Measurements from ENCODE around the gene TMEM229A. TPM values are rescaled to one million over a fixed set of nuclear protein-coding genes. Genes with fewer than 3 reads are reported as not detected.

TMEM229A gene
- total and polyA plus RNA-seq, 2 of the 8 experiments (the other 6 are each of a cell fraction or from before 2014, with no cell fraction given) = 0.33 to 0.54 TPM

- Histone ChIP-seq H3K4me1 (replicated peaks in 1 of 4; ENCODE audit: control insufficient read depth in 3 of 4, insufficient read depth in 4 of 4, low read length in 3 of 4) (peaks cover 0 to 6% (median 1%) of the 10 kb centered on the region in 4 experiments; a peak in 1 of 7 replicates), H4K5ac (ENCODE audit: insufficient read length, low read depth, low read length) (no peak overlapping the region), H3K4me2 (ENCODE audit: insufficient read depth in 1 of 2, low read depth in 2 of 2, low read length in 2 of 2) (no peak overlapping the region), H3K56ac (replicated peaks; ENCODE audit: insufficient read length, low read depth, low read length) (no peak overlapping the region), H3K9me3 (ENCODE audit: insufficient read depth in 2 of 2, low read depth in 1 of 2, low read length in 1 of 2) (no peaks in the 10 kb centered on the region), H3K18ac (ENCODE audit: extremely low read depth, low read length) (no peak overlapping the region), H2BK120ac (replicated peaks; ENCODE audit: low read depth, low read length) (no peak overlapping the region), H3K23me2 (ENCODE audit: low read depth, low read length) (peaks cover 3% of the 10 kb centered on the region; the same call in 1 of the 2 replicates), H2BK15ac (ENCODE audit: low read length) (no peak overlapping the region), H3K23ac (ENCODE audit: insufficient read length) (no peak overlapping the region), H3K79me2 (ENCODE audit: control insufficient read depth in 1 of 2, insufficient read depth in 2 of 2, low read length in 2 of 2) (no peaks in the 10 kb centered on the region), H3K27ac (ENCODE audit: low read depth, low read length) (no peak overlapping the region), H4K8ac (ENCODE audit: extremely low read depth, insufficient read depth, low read length) (no peak overlapping the region), H3K14ac (ENCODE audit: insufficient read length) (no peak overlapping the region), H3K9ac (replicated peaks in 1 of 4; ENCODE audit: extremely low read depth in 1 of 4, low read depth in 3 of 4, low read length in 3 of 4) (no peak overlapping the region), H2BK5ac (ENCODE audit: low read depth, low read length) (no peak overlapping the region), H3K4ac (replicated peaks; ENCODE audit: insufficient read length, low read depth, low read length) (no peak overlapping the region), H3K4me3 (ENCODE audit: extremely low read depth in 1 of 4, insufficient read depth in 2 of 4, low read depth in 3 of 4, low read length in 4 of 4) (no peak overlapping the region), H3K79me1 (ENCODE audit: low read depth, low read length) (no peaks in the 10 kb centered on the region), H4K91ac (replicated peaks; ENCODE audit: insufficient read length, low read length) (no peak overlapping the region), H2BK12ac (ENCODE audit: low read depth, low read length) (no peak overlapping the region), H2AFZ (ENCODE audit: low read length) (no peak overlapping the region), H3K27me3 (replicated peaks in 1 of 4; ENCODE audit: control insufficient read depth in 3 of 4, extremely low read depth in 1 of 4, insufficient read depth in 3 of 4, low read length in 3 of 4) (no peaks in the 10 kb centered on the region), H2BK20ac (ENCODE audit: low read length) (no peak overlapping the region), H3K36me3 (ENCODE audit: control insufficient read depth in 2 of 4, insufficient read depth in 4 of 4, low read length in 3 of 4) (no peaks in the 10 kb centered on the region), H4K20me1 (replicated peaks in 1 of 2; ENCODE audit: control insufficient read depth in 1 of 2, insufficient read depth in 2 of 2, low read length in 2 of 2) (no peaks in the 10 kb centered on the region), H2AK5ac (ENCODE audit: low read depth, low read length) (no peak overlapping the region)
- FAIRE-seq (no peak), DNase-seq (ENCODE audit: low read depth in 1 of 2, low spot score in 2 of 2) (no peak)
- ChIA-PET CTCF (ENCODE audit: partially characterized antibody) (no interaction called here), POLR2A (ENCODE audit: partially characterized antibody) (no interaction called here)
- WGBS, 2 experiments (ENCODE audit: extremely low coverage in 1 of 2, insufficient coverage in 1 of 2, insufficient read length in 1 of 2, insufficient replicate concordance in 2 of 2, low coverage in 1 of 2, low lambda C conversion rate in 2 of 2, missing lambda C conversion rate in 1 of 2) = 99% methylated on average over 10 of the region's 10 CpGs; no CpG with 5 or more reads in 1 of the 2 experiments
- TF ChIP-seq MAX (IDR thresholded peaks at IDR 0.05) (no peak), SAP30 (IDR thresholded peaks at IDR 0.05; ENCODE audit: insufficient read depth, insufficient replicate concordance, low read length) (no peak), RNF2 (IDR thresholded peaks at IDR 0.05; ENCODE audit: borderline replicate concordance, low read depth, low read length, missing control alignments, poor library complexity, severe bottlenecking) (no peak), CTBP2 (IDR thresholded peaks at IDR 0.05; ENCODE audit: borderline replicate concordance, insufficient read depth, insufficient read length, low read length) (no peak), KDM1A (IDR thresholded peaks at IDR 0.05; ENCODE audit: borderline replicate concordance, low read length) (no peak), KDM5A (IDR thresholded peaks at IDR 0.05; ENCODE audit: low read length) (no peak), CHD2 (IDR thresholded peaks at IDR 0.05; ENCODE audit: low read length) (no peak), RBBP5 (IDR thresholded peaks at IDR 0.05; ENCODE audit: borderline replicate concordance, low read depth, low read length) (no peak), CTCF (IDR thresholded peaks at IDR 0.05; ENCODE audit: control extremely low read depth in 1 of 3, insufficient read depth in 1 of 3, low read depth in 1 of 3, low read length in 3 of 3) (no peak)
Observed at GRCh38 chr7:123995617-123996326, 37.1 kb downstream of the TMEM229A start.
